VCaP (cell line): ENCODE measurements around the gene NPTX1.

Source experiments
- H3K27ac ChIP-seq: fragments of 450-650 bp; 2 replicates; pipeline ENCODE4 v1.5.1; 2017
- TF ChIP-seq, protein P1 (sequence below): fragments of 450-650 bp; conservative IDR thresholded peaks from 2 replicates; pipeline ENCODE4 v1.5.1; 2017; ENCODE audit warnings: mild to moderate bottlenecking, moderate library complexity

NPTX1 gene

DNA sequence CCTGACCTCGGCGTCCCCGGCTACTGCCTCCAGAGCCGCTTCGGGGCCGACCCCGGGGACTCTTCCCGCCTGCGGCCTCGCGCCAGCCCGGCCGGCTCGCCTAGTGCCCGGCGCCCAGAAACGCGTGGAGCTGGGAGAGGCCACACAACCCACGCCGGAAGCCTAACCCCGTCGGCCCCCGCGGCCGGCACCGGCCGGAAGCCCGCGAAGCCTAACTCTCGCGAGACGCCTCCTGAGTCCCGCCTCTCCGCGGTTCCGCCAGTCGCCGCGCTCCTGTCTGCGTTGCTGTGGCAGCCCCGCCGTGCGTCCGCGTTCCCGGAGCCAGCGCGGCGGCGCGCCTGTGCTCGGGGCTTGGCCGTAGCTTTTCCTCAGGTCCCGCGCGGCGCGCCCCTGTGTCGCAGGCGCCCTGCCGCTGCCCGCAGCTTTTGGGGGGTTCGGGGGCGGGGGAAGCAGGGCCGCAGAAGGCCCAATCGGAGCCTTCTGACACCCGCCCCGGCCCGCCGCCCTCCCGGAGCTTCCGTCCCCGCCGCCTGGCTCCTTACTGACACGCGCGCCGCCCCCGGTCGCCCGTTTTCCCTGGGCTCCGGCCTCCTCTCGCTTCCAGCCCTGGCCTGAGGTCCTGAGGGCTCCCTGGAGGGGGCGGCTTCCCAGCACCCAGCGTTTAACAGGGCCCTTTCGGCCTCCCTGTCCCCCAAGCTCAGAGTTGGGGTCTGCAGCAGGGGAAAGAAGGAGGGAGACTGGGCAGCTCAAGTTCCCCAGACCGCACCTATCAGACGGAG is 21.7 kb downstream of the NPTX1 start:
- TF ChIP-seq, protein P1, sequence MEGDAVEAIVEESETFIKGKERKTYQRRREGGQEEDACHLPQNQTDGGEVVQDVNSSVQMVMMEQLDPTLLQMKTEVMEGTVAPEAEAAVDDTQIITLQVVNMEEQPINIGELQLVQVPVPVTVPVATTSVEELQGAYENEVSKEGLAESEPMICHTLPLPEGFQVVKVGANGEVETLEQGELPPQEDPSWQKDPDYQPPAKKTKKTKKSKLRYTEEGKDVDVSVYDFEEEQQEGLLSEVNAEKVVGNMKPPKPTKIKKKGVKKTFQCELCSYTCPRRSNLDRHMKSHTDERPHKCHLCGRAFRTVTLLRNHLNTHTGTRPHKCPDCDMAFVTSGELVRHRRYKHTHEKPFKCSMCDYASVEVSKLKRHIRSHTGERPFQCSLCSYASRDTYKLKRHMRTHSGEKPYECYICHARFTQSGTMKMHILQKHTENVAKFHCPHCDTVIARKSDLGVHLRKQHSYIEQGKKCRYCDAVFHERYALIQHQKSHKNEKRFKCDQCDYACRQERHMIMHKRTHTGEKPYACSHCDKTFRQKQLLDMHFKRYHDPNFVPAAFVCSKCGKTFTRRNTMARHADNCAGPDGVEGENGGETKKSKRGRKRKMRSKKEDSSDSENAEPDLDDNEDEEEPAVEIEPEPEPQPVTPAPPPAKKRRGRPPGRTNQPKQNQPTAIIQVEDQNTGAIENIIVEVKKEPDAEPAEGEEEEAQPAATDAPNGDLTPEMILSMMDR: no peak; the same call in 1 of the 2 replicates
- peak overlapping the region; percentile 99 for H3K27ac ChIP-seq

DNA sequence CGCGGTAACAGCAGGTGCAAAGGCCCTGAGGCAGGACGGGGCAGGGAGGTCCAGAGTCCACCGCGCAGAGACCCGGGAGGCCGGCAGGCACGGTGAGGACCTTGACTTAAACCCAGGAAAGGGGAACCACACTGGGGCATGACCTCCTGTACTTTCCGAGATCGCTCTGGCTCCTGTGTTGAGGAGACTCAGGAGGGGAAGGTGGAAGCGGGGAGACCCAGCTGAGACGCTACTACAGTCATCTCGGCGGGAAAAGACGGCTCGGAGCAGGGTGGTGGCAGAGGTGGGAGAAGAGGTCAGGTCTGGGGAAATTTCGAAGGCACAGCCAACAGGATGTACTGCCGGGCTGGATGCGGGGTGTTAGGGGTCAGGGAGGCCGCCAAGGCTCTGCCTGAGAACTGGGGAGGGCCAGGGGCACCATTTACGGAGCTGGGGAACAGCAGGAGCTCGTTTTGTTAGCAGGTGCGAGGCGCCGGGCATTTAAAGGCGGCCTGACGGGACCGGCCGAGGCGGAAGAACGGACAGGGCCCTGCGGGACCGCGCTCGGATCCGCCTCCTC is 22.3 kb downstream of the NPTX1 start:
- peak overlapping the region; percentile 99 for H3K27ac ChIP-seq
- TF ChIP-seq, protein P1: no peak

DNA sequence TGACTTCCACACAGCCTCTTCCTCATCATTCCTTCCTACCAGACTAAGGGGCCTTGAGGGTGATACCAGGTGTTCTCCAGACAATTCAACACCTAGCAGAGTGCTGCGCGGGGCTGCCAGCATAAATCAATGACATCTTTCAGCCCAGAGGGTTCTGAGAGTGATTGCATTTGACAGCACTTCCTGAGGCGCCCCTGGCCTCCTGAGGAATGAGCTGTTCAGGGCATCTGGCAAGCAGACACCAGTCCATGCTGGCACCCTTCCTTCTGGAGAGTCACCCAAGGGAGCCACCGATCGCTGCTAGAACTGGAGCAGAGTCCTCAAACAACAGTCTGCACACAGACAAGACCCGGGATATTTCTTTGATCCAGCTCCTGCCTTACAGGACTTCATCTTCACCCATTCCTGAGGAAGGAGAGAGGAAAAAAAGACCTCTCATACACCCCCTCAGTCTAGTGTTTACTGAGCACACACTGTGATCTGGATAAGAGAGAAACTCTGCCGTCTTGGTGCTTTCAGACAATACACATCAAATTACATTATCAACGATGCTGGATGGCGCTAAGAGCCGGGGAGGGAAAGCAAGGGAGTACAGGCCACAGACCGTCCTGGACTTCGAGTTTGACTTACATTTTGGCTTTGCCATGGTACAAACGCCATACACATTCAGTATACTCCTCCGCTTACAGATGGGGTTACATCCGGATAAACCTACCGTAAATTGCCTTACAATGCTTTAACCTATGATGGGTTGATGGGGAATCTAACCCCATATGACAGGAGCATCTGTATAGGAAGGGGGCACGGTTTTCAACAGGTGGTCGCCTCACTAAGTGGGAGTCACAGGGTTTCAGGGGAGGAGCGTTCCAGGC is 23.0 kb downstream of the NPTX1 start:
- TF ChIP-seq, protein P1: no peak
- peak overlapping the region; percentile 99 for H3K27ac ChIP-seq

DNA sequence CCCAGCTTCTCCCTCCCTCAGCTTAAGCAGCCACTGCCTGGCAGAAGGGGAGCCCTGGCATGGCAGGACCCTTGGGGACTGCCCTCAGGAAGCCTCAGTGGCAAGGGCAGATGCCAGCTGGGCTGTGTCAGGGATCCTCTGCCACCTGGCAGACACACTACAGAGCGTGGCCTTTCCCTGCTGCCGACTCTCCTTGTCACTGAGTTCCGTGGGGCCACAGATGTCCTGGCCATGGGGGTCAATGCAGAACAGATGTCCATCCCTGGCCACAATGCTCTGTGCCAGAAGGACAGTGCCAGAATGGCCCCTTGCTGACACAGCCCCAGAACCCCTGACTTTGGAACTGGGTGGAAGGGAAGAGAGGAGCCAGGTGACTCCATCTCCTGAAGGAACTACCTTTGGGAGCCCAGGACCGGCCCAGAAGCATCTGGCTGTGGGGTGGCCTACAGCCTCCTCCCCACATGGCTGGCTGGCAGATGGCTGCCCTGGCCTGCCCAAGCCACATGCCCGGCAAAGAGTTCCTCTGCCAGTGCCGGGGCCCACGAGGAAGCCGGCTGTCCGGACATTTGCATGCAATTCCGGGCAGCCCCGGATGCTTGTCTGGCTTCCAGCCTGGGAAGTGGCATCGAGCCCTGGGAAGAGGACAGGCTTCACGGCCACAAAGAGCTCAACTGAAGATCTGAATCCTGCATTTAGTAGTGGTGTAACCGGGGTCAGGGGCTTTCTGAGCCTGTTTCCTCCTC is 24.1 kb downstream of the NPTX1 start:
- no peak overlapping the region for H3K27ac ChIP-seq
- TF ChIP-seq, protein P1: no peak

DNA sequence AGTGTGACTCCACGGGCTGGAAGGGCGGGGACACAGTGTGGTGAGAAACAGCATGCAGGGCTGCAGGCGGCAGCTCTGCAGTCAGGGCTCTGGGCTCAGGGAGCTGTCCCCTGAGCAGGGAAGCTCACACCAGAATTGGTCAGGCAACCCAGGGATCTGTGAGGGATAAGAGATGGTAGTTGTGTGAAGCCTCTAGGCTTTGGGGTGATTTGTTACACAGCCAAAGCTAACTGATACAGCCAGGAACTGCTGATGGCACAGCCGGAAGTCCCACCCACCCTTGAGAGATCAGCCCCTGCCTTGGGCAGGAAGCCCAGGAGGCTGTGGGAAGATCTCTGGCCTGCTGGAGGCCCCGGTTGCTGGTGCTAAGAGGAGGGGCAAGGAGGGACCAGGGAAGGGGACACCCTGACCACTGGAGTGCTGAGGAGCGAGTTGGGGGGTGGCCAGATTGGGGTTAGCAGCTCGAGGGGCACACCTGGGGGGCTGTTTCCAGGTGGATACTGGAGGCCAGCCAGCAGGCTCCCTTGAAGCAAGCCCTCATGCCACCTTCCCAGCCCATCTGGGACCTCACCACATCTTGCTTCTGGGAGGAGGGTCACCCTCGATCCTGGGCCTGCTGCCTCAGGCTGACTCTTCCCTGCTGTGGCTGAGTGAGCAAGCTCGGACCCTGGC is 25.2 kb downstream of the NPTX1 start:
- TF ChIP-seq, protein P1: no peak
- H3K27ac ChIP-seq: no peak overlapping the region

DNA sequence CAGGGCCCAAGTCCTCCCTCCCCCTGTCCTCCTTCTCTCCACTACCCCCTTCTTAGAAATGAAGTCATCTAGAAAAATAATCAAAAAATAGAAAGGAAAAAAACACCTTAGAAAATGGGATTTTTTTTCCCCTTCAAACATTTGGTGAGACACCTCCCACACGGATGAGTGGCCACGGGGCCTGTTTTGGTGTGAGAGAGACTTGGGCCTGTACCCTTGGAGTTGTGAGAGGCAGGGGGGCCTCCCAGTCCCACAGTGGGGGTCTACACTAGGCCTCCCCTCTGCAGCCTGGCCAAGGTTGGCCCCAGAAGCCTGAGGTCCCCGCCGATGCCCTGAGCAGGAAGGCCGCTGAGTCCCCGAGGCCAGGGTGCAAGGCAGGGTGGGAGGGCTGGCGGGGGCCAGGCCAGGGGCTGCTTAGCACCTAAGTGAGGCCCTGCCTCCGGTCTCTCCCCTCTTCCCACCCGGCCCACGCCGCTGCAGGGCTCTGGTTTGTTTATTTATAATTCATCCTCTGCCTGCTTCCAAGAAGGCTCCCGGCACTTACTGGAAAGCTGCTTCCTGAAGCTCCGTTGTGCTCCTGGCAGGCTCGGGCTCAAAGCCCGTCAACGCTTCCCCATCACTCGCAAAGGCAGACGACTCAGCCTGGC is 26.4 kb downstream of the NPTX1 start:
- no peak overlapping the region for H3K27ac ChIP-seq
- TF ChIP-seq, protein P1: no peak
